Rectal smooth muscle tissue (tissue), 1 donor: ENCODE data around the gene SMIM38.

Experiments used
- H3K27ac ChIP-seq: one replicate; pipeline ENCODE4 v1.7.0; 2013; ENCODE audit warnings: low read depth, low read length, inconsistent platforms
- H3K27me3 ChIP-seq: one replicate; pipeline ENCODE4 v1.7.0; 2013; ENCODE audit warnings: low read length; ENCODE audit not compliant: control insufficient read depth, insufficient read depth
- H3K36me3 ChIP-seq: one replicate; pipeline ENCODE4 v1.7.0; 2013; ENCODE audit warnings: low read length; ENCODE audit not compliant: control insufficient read depth, insufficient read depth
- H3K4me1 ChIP-seq: one replicate; pipeline ENCODE4 v1.7.0; 2013; ENCODE audit warnings: low read length; ENCODE audit not compliant: control insufficient read depth, insufficient read depth
- H3K4me3 ChIP-seq: one replicate; pipeline ENCODE4 v1.7.0; 2013; ENCODE audit warnings: low read length
- H3K9ac ChIP-seq: one replicate; pipeline ENCODE4 v1.7.0; 2013; ENCODE audit warnings: low read length

SMIM38 gene

GRCh38 chr11:69114811-69115523, 40.8 kb upstream of the SMIM38 start:
- Histone ChIP-seq H3K9ac (no peak overlapping the region), H3K36me3 (no peaks in the 10 kb centered on the region), H3K27me3 (no peaks in the 10 kb centered on the region), H3K4me1 (no peaks in the 10 kb centered on the region), H3K27ac (no peak overlapping the region), H3K4me3 (no peak overlapping the region)

- H3K36me3 ChIP-seq, result no peaks in the 10 kb centered on the region
- H3K27ac ChIP-seq, result no peak overlapping the region
- H3K4me1 ChIP-seq, result no peaks in the 10 kb centered on the region
- no peak overlapping the region for H3K4me3 ChIP-seq
- no peaks in the 10 kb centered on the region for H3K27me3 ChIP-seq
- no peak overlapping the region for H3K9ac ChIP-seq
These were observed 39.9 kb upstream of the SMIM38 start for GRCh38 chr11:69115586-69116560.

DNA sequence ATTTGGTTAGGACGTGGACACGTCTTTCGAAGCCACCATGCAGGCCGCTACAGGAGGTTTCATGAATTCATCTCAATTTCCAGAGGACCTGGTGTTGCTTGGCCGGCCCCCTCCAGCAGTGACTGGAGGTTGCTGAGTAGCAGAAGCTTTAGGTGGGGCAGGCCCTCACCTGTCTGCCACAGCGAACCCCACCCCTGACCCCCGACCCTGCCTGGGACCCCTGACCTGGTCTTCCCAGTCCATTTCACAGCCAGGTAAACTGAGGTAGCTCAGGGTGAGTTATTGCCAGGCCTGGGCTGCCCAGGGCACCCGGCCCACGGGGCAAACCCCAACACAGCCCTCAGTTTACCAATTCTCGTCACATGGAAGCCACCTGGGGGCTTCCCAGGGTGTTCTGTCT, 39.1 kb upstream of the SMIM38 start:
- H3K36me3 ChIP-seq, result no peaks in the 10 kb centered on the region
- no peak overlapping the region for H3K9ac ChIP-seq
- H3K4me1 ChIP-seq, result no peaks in the 10 kb centered on the region
- H3K4me3 ChIP-seq, result no peak overlapping the region
- no peaks in the 10 kb centered on the region for H3K27me3 ChIP-seq
- no peak overlapping the region for H3K27ac ChIP-seq

DNA sequence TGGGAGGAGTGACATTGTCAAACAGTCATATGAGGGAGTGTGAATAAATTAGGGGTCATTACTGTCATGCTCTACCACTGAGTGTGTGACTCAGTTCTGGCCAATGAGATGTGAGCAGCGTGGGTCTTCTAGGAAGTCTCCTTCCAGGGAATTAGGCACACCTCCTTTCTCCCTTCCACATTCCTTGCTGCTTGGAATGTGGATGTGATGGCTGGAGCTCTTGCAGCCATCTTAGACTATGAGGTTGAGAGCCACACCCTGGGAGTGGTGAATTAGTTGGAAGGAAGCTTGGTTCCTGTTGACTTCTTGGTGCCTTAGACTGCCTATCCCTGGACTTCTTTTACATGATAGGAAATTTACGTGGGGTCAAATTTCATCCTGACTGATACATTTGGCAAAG, 36.5 kb upstream of the SMIM38 start:
- Histone ChIP-seq H3K27ac (no peak overlapping the region), H3K4me3 (no peak overlapping the region), H3K9ac (no peak overlapping the region), H3K36me3 (no peaks in the 10 kb centered on the region), H3K4me1 (peaks cover 4% of the 10 kb centered on the region), H3K27me3 (no peaks in the 10 kb centered on the region)

- no peaks in the 10 kb centered on the region for H3K36me3 ChIP-seq
- H3K9ac ChIP-seq, result no peak overlapping the region
These were observed 35.4 kb upstream of the SMIM38 start for GRCh38 chr11:69120096-69120875.

GRCh38 chr11:69121021-69121420, 34.7 kb upstream of the SMIM38 start:
- Histone ChIP-seq H3K4me3 (no peak overlapping the region), H3K9ac (no peak overlapping the region), H3K27ac (no peak overlapping the region), H3K4me1 (peaks cover 4% of the 10 kb centered on the region), H3K36me3 (no peaks in the 10 kb centered on the region), H3K27me3 (no peaks in the 10 kb centered on the region)

More at GRCh38 chr11:69120096-69120875, 35.4 kb upstream of the SMIM38 start:
- Histone ChIP-seq H3K4me3 (no peak overlapping the region), H3K4me1 (peaks cover 4% of the 10 kb centered on the region), H3K27me3 (no peaks in the 10 kb centered on the region), H3K27ac (no peak overlapping the region)

- no peak overlapping the region for H3K27ac ChIP-seq
These were observed 34.0 kb upstream of the SMIM38 start for GRCh38 chr11:69121621-69122325.

DNA sequence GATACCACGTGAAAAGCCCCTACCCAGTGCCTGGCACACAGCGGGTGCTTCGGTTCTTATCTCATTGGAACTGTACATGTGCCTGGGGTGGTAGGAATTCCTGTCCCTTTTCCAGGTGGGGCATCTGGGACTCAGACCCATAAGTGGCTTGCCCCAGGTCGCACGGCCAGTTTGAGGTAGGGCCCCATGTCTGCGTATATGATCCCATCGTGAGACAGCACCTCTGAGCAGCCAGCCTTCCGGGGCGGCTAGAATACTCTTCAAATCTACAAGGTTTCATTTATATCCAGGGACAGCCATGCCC, 33.5 kb upstream of the SMIM38 start:
- Histone ChIP-seq H3K4me1 (peaks cover 4% of the 10 kb centered on the region), H3K9ac (no peak overlapping the region), H3K36me3 (no peaks in the 10 kb centered on the region), H3K27ac (no peak overlapping the region), H3K4me3 (no peak overlapping the region), H3K27me3 (no peaks in the 10 kb centered on the region)

More at GRCh38 chr11:69121621-69122325, 34.0 kb upstream of the SMIM38 start:
- peaks cover 4% of the 10 kb centered on the region for H3K4me1 ChIP-seq
- no peaks in the 10 kb centered on the region for H3K36me3 ChIP-seq
- no peaks in the 10 kb centered on the region for H3K27me3 ChIP-seq
- no peak overlapping the region for H3K9ac ChIP-seq
- H3K4me3 ChIP-seq, result no peak overlapping the region

DNA sequence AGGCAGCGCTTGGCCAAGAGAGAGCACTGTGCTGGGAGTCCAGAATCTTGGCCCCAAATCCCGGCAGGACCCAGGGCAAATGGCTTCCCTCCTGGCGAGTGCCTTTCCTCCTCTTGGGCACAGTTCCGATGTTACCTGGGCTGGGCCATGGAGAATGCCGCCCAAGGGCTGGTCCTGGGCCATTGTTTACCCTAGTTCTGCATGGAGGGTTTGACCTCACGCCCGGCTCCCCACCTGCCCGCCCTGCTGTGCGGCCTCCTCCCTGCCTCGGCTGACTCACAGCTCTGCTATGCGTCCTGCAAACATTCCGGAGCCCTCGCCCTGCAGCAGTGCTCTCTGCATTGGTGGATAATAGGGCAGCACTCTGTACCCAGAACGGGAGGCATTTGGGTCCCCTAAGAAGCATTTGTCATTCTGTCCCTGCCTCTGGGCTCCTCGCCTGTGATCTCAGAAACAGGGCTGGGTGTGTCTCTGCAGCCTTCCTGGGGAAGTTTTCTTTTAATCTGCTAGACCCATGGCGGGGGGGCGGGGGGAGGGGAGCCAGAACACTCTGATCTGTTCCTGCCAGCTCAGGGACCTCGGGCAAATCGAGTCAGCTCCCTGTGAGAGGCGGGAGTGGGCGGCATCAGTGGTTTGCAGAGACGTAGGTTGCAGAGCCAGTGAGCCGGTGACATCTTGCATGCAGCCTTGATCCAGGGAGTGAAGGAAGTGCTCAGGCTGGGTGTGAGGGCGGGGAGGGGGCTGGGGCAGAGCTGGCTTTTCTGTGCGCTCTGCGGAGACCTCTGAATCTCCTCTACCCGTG, 32.9 kb upstream of the SMIM38 start:
- H3K27me3 ChIP-seq, result no peaks in the 10 kb centered on the region
- no peak overlapping the region for H3K27ac ChIP-seq
- H3K4me1 ChIP-seq, result peaks cover 4% of the 10 kb centered on the region
- peak overlapping the region; percentile 9 for H3K4me3 ChIP-seq
- H3K36me3 ChIP-seq, result no peaks in the 10 kb centered on the region
- no peak overlapping the region for H3K9ac ChIP-seq

GRCh38 chr11:69123593-69124545, 31.9 kb upstream of the SMIM38 start:
- H3K4me1 ChIP-seq, result peaks cover 4% of the 10 kb centered on the region
- no peaks in the 10 kb centered on the region for H3K36me3 ChIP-seq
- H3K27ac ChIP-seq, result no peak overlapping the region
- H3K27me3 ChIP-seq, result no peaks in the 10 kb centered on the region
- H3K9ac ChIP-seq, result no peak overlapping the region
- no peak overlapping the region for H3K4me3 ChIP-seq
